Inferior parietal cortex (tissue), 1 donor: ENCODE measurements around the gene INPP5E.

ENCODE experiments used
- DNase-seq: peaks from one replicate; pipeline ENCODE4 v3.0.0-alpha.2; 2016; ENCODE audit errors: extremely low spot score

Gene INPP5E

DNA sequence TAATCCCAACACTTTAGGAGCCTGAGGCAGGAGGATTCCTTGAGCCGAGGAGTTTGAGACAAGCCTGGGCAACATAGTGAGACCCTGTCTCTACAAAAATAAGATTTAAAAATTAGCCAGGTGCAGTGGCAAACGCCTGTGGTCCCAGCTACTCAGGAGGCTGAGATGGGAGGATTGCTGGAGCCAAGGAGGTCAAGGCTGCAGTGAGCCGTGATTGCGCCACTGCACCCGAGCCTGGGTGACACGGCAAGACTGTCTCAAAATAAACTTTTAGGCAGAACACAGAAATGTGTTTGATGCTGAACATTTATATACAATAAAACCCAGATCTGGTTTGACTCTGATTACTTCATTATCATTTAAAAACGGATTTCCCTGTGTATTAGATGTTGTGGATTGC is 34.2 kb downstream of the INPP5E start:
- DNase-seq = no peak

DNA sequence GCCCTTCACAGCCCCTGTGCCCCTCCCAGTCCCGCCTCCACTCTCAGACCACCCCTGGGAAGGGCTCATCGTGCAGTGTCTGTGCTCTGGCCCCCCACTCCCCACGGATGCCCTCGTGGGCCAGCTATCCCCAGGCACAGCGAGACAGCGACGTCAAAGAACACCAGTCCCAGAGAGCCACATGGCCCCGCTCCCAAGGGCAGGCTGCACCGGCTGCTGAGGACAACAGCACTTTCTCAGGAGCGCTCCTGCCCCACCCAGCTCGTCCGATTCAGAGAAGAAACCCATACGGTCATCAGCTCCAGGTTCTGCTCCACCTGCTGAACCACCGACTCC is 34.9 kb downstream of the INPP5E start:
- no peak for DNase-seq

DNA sequence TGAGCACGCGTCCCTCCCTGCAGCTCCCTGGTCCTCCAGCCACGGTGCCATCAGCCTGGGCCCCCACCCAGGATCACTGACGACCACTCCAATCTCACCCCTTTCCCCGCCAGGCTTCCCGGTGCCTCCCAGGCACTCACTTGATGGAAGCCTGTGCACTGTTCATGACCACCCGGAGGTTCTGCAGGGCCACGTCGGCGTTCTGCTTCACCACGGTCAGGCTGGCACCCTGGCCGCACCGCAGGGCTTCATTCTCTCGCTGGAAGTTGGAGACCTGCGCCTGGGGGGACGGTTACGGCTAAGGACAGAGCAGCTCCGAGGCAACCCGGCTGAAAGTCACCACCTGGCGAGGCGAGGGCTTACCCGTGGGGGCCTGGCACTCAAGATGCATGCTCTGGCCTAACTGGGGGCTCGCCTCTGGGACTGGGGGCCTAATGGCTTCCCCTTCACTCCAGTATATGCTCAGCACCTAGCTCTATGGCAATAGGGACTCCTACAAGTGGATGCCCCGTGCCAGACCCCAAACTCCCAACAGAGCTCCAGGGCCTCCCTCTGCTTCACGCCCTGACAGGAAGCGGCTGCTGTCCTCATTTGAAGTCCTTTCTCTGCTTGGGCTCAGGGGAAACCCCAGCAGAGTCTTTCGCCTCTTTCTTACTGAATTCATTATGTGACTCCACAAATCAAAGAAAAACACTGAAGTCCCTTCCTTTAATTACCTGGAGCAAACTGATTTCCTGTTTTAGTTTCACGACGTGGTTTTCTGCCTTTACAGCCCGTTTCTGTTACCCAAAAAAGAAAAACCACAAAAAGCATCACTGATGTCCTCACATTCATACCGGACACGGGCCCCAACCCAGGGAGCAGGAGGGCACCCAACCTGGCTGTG is 35.5 kb downstream of the INPP5E start:
- DNase-seq = no peak

DNA sequence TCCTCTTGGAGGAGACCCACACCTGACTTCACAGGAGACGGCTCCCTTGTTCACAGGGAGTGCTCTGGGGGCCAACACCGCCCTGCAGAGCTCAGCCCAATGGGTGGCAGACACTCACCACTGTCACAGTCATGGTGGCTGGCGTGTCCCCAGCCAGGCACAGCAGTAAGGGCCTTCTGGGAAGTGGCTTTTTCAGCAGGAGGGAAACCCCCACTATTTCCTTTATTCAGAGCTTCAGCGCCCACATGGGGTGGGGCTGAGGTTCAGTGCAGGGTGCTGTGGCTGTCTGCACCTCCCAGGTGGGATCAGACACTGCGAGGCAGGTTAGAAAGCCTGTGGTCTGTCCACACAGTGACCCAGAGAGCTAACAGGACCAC is 36.1 kb downstream of the INPP5E start:
- no peak for DNase-seq

DNA sequence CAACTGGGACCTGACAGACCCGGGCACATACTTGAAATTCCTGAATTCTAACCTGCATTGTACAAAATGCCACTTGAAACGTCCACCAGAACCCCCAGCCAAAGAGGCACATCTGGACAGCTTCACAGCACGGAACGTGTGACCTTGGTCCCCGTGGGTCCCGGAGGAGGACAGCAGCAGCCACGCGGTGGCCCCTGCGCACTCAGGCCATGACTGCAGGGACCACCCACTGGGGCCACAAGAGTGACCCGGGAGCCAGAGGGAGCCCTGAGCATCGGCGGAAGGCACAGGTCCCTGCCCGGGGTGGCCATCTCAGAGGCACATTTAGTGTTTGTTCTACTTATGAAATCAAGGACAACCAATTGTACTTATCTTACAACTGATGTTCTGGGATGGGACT is 37.6 kb downstream of the INPP5E start:
- DNase-seq = no peak

DNA sequence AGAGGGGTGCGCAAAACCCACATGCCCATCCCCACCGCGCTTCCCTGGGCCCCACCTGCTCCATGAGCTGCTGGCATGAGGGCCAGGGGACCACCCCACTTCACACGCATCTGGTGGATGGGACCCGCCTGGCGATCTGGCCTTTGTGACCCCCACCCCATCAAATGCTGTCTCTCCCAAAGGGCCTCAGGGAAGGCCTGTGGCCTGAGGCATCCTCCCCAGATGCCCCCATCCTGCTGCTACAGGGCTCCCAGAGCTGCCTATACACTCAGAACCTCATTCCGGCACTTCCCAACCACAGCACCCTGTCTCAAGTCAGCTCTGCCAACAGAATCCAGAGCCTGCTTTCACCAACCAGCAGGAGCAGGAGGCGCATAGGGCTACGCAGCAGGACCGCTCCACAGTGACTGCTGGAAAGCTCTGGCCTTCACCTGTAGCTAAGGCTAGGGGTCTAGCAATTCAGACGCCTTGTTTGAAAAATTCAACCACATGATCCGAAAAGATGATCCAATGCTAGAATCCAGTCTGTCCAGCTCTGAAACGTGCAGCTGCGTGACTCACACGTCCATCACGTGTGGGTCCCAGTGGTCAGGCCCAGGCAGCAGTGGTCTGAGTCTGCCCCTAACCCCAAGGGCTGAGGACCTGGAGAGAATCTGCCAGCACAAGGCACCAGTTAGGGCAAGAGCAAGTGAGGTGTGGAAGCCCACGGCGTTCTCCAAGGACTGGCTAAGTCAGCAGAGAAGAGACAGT is 38.3 kb downstream of the INPP5E start:
- DNase-seq = no peak

DNA sequence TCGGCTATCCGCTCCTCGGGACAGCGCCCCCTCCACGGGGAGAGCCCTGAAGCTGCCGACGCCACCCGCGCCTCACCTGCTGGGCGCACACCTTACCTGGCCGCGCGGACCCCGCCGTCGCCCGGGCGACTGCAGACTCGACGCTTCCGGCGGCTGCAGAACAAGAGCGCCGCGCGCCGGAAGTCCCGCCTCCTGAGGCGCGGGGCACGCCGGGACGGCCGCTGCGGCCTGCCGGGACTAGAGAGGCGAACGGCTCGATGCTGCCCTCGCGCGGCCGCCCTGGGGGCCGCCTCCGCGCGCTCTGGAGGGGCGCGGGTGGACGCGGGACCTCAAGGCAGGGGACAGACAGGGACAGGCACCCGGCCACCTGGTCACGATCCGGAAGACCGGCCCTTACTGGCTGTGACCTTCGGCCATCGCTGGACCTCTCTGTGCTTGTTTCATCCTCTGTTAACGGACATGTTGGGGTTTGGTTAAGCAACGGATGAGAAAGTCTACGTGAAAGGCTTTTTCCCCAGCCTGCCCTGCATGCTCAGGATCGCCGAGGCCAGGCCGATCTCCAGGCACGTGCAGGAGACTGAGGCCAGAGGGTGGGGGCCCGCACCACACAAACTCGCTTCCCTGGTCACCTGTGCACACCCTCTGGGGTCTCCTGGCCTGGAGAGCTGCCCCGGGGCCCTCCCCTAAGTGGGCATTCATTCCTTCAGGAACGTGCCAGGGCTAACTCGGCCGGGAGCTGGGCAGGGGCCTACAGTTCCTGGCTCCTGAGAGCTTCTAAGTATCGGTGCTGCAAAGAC is 39.4 kb downstream of the INPP5E start, which contains the start of gene SNAPC4:
Gene SNAPC4 (minus strand): TSS at position 133 of the 797 bp plus-strand sequence. CDS start 1,742 bp downstream, outside the sequence.
- peak; percentile 86 for DNase-seq

DNA sequence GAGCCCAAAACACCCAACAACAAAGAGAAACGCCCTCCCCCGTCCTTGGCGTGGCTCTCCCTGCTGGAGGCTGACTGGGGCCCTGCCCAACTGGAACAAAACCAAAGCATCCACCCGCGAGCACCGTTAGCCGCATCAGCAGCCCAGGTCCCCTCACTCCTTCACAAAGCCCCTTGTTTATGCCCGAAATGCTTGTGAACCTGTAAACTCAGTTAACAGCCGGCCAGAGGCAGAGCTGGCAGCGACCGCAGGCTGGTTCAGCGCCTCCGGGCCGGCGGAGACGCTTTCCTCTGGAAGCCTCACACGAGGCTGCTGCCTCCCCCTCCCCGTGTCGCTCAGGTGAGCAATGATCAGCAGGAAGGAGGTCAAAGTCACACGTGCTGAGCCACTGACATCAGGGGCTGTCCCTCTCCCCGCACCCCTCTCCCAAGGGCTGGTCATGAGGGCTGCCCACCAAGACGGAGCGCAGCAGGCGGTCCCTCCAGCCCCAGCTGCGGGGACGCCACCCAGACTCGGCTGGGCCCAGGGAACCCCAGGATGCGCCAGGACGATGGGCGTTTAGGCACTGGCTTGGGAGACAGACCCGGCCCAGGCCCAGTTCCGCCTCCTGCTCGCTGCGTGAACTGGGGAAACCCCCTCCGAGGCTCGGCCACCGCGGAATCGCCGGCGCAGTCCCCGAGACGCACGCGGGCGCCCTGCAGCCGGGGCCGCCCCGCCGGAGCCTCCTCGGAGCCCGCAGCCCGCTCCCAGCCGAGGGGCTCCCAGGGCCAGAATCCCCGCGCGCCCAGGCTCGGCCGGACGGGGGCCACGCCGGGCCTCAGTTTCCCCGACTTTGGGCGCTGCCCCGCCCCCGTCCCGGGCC is 40.2 kb downstream of the INPP5E start:
- DNase-seq = no peak

DNA sequence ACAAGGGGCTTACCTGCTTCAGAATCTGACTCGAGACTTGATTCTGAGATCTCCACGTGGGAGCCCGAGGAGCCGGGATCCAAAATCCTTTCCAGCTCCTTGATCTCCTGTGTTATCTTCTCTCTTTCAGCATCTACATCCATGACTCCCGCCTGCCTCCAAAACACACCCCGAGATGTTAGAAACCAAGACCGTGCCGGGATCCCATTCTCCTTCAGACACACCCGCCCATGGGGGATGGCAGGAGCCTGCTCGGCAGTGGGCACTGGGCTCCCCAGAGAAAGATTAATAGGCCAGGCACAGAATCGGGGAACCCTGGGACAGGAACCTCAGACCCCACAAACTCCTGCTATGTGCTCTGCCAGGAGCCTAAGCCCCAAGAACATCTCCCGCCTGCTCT is 41.4 kb downstream of the INPP5E start:
- no peak for DNase-seq

DNA sequence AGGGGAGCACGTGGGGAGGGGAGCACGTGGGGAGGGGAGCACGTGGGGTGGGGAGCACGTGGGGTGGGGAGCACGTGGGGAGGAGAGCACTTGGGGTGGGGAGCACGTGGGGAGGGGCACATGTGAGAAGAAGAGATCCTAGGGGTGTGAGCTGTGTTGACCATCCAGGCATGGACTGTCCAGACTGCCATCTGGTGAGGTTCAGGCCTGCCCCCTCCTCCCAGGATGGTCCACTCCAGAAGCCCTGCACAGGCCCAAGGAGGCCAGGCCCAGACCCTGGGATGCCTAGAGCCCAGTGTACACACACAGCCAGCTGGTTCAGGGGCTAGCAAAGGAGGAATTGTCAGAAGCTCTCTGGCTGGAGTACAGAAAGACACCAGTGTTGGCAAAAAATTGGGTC is 42.0 kb downstream of the INPP5E start:
- DNase-seq = no peak

DNA sequence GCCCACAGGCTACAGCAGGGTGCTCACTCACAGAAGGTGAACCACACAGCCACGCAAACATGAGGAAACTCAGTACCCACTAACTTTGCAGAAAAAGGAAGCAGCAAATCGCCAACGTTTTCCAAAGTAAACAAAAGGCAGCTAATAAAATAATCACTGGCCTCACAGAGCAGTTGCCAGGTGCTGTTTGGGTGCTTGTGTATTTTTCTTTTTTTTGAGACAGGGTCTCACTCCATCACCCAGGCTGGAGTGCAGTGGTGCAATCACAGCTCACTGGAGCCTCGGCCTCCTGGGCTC is 43.5 kb downstream of the INPP5E start:
- DNase-seq = no peak

DNA sequence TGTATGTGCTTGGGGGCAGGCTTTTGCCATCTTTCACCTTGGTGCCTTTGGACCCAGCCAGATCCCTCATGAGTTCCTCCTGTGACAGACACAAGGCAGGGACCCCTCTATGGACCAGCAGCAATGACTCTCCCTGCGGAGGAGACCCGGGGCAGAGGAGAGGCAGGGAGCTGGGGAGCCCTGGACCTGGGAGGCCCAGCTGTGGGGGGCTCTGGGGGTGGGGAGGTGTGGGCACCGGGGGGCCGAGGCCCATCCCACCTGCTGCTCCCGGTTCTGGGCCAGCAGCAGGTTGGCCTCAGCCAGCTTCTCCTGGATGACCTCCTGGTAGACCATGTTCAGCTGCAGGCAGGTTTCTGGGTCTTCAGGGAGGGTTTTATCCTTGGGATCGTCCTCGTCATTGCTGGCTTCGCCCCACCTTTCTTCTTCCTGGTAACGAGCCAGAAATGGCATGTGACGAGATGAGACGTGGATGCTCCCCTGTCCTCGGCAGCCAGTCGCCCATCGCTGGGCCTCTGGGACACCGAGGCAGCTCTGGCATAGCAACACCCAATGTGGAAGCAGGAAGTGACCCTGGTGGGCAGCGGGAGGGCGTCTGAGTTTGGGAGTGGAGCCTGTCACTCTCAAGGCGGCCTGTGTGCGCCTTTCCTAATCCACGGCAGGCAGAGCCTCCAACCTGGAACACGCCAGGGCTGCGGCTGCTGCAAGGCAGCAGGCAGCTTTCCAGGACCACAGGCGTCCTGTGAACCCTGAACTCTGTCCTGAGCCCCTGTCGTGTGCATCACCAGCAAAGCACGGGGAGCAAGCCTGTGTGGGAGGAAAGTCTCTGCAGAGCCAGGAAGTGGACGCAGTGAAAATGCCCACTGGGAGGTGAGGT is 44.1 kb downstream of the INPP5E start:
- no peak for DNase-seq

DNA sequence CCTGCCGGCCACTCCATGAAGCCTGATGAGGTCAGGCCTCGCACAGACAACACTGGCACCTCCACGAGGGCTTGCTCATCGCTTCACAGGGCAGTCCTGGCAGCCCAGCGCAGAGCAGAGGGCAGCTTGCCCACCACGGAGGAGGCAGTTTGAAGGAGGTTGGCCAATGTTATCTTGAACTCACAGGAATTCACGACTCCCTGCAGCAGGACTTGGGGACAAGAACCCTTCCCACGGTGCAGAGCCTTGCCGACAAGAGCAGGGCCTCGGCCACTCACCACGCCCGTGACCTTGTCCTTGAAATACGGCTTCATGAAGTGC is 44.7 kb downstream of the INPP5E start:
- DNase-seq = no peak

DNA sequence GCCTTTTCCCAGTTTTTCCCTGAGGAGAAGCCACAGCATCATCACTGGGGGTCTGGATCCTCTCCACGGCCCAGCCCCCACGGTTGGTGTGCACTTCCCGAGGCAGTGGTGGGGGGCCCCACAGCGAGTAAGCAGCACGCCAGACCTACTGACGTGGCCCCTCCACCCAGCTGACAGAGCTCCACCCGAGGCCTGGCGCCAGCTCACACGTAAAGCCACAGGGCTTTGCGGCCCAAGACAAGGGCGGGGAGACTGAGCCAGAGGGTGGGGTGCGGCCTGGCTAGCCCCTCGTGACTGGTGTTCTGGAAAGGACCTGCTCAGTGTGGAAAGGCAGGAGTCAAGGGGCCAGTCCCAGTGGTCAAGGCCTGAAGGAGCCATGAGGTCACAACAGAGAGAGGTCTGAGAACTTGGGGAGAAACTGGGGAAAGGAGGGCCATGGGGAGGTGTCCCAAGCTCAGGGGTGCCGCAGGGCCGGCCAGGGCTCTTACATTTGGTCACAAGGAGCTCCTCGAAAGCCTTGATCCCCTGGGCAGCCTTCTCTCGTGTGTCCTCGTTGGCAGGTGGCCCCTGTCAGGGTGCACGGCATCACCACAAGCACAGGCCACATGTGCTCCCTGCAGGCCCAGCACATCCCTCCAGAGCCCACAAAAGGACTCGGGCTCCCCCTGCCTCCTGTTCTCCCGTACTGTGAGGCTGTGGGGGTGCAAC is 45.2 kb downstream of the INPP5E start:
- no peak for DNase-seq

DNA sequence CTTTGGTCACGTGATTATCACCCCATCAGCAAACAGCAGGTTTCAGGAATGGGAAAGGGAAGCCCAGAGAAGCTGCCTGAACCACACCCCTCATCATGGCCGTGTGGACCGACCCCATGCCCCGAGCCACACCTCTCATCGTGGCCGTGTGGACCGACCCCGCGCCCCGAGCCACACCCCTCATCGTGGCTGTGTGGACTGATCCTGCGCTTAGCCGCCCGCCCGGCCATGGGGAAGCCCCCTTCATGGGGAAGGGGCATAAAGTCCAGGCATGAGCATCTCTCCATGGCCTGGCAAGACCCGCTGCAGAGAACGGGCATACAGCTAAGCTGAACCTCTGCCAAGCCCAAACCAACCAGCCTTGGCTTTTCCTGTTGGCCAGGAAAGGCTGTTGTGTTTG is 46.1 kb downstream of the INPP5E start:
- DNase-seq = no peak

DNA sequence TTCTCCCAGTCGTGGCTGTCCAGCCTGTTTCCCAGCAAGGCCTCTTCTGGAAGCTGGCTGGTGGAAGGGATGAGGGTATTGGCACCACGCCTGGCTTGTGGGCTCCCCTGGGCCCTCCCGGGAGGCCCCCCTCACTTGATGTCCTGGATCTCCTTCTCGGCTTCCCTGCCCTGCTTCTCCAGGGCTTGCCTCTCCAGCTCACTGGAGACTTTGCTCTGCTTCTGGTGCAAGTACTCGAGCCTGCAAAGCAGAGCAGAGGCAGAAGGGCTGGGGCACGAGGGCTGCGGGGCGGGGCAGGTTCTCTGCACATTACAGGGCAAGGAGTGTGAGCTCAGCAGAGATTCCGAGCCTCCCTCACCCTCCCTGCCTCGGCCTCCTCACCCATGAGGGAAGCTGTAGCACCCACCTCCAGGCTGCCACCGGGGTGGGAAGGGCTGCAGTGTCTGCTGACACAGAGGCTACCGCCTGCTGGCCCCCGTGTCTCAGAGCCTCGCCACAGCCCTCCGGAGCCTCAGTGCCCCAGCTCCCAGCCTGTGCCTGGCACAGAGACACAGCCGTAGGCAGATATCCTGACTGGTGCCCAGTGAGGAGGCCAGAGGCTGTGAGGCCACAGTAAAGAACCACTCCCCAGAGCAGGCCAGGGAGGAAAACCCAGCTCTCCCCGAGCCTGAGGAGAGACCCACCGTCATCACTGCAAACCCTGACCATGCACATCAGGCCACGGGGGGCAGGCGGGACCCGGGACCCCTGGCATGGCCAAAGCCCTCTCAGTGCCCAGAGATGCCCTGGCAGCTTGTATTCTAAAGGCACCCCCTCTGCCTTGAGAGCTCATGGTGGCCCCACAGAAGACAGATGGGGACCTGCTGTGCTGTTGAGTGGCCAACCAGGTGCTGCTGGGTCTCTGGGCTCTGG is 46.9 kb downstream of the INPP5E start:
- no peak for DNase-seq

DNA sequence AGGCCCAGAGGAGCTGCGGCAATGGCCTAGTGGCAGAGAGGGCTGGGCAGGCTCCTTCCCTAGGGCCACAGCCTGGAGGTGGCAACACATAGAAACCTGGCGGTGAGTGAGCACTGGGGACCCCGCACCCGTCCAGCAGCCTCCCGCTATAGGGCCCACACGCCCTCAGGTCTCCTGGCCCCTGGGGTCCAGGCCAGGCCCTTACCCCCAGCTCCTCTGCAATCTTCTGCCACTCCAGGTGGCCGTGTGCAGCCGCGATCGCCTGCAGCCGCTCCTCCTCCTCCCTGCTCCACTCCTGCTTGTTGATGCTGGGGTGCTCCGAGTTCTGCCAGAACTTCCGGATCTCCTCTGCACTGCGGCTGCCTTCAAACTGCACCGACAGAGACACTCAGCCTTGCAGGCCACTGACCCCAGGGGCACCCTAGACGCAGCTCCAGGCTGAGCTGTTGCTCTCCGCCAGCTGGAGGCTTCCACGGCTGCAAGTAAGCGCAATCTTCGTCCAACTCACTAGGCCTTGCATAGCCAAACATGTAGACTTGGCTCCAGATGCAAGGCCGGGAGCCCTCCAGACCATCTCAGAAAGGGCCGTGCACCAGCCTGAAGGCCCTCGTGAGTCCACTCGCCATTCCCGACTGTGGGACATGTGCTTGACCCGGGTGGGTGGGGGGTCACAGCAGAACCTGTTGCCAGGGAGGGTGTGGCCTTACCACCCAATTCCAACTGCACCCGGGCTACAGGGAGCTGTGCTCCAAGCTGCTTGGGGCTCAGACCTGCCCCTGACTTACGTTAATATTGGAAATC is 47.7 kb downstream of the INPP5E start:
- no peak for DNase-seq

DNA sequence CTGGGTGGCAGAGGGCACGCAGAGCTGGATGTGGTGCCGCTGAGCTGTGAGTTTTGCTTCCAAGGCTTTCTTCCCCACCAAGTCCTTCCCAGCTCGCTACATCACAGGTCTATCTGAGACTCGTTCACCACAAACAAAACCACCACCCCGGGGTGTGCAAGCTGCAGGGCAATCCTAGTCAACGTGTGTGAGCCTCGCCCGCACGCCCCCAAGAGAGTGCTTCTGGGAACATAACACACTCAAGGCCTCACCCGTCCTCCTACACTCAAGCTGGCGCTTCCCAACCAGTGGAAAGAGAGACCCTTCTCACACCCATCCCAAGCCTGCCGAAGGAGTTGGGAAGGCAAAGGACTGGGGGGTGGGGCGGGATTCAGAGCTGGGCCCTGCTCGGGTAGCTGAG is 50.2 kb downstream of the INPP5E start:
- no peak for DNase-seq
